ENCODE results near the gene PCDHA4. TPM values are rescaled to one million over a fixed set of nuclear protein-coding genes. Genes with fewer than 3 reads are reported as not detected.

The PCDHA4 gene
- total RNA-seq, result 0.21 and 1.2 TPM in 2 replicates

DNA sequence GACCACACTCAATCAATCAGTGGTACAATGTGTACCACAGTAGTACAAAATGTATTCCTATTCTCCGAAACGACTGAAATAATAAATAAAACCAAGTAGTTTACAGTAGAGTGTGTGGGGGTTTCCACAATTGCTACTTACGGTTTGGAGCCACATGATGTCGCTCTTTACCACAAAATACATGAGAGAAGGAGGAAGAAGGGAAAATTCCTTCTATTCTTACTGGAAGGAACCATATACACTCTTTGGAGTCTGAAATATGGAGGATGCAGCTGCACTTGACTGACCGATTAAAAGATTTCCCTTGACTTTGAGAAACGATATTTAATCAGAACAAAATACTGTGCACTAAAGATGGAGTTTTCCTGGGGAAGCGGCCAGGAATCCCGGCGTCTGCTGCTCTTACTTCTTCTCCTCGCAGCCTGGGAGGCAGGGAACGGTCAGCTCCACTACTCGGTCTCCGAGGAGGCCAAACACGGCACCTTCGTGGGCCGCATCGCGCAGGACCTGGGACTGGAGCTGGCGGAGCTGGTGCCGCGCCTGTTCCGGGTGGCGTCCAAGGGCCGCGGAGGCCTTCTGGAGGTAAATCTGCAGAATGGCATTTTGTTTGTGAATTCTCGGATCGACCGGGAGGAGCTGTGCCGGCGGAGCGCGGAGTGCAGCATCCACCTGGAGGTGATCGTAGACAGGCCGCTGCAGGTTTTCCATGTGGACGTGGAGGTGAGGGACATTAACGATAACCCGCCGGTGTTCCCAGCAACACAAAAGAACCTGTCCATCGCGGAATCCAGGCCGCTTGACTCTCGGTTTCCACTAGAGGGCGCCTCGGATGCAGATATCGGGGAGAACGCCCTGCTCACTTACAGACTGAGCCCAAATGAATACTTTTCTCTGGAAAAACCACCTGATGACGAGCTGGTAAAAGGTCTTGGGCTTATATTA, at the start of gene PCDHA4:
PCDHA4 (plus strand) TSS at position 235 of the 942 bp plus-strand sequence.

DNA sequence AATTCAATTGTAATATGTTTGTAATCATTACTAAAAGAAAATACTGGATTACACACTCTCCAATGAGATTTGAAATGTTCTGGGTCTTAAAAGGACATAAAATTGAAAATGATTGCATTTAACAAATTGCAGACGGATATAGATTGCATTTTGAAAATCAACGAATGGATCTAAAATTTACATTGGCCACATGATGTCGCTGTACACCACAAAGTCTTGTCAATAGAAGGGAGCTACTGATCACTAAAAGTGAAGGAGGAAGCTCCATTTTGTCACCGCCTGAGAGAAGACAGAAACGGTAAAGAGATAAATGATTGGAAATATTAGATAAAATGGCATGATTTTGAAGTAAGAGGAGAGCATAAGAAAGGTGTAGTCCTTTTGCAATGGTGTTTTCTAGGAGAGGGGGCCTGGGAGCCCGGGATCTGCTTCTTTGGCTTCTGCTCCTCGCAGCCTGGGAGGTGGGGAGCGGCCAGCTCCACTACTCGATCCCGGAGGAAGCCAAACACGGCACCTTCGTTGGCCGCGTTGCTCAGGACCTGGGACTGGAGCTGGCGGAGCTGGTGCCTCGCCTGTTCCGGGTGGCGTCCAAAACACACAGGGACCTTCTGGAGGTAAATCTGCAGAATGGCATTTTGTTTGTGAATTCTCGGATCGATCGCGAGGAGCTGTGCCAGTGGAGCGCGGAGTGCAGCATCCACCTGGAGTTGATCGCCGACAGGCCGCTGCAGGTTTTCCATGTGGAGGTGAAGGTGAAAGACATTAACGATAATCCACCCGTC, 20.8 kb upstream of the PCDHA4 start, which contains the start of gene PCDHA1:
PCDHA1 (plus strand) TSS at position 236 of the 782 bp plus-strand sequence.

DNA sequence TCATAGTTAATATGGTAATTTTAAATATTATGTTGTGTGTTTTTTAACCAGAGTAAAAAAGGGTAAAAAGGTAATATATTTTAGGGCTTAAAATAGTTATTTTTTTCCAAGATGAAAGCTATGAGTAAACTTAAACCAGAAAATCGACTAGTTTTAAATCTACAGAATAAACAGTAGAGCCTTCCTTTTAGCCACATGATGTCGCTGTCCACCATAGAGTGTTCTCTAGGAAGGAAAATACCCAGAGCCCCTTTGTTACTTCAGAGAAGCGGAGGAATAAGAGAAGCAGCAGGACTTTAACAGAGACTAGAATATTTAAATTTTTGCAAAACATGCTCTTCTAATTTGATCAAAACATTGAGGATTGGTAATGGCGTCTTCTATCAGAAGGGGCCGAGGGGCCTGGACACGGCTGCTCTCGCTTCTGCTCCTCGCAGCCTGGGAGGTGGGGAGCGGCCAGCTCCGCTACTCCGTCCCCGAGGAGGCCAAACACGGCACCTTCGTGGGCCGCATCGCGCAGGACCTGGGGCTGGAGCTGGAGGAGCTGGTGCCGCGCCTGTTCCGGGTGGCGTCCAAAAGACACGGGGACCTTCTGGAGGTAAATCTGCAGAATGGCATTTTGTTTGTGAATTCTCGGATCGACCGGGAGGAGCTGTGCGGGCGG, 12.1 kb upstream of the PCDHA4 start, which contains the start of gene PCDHA2:
PCDHA2 (plus strand) TSS at position 258 of the 664 bp plus-strand sequence.

DNA sequence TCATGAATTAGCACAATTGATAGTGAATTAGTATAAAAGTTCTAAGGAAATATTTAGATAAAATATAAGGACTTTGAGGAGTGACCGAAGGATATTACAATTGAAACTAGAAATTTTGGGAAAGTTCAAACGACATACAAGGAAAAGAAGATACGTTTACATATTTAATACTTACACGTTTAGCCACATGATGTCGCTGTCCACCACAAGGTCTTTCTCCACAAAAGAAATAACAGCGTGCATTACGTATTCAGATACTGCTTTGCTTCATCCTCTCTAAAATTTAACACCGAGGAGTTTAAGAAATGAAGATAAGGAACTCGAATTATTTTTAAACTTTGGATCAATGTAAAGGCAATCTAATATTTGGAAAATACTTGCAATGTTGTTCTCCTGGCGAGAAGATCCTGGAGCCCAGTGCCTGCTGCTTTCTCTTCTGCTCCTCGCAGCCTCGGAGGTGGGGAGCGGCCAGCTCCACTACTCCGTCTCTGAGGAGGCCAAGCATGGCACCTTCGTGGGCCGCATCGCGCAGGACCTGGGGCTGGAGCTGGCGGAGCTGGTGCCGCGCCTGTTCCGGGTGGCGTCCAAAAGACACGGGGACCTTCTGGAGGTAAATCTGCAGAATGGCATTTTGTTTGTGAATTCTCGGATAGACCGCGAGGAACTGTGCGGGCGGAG, 5.9 kb upstream of the PCDHA4 start, which contains the start of gene PCDHA3:
PCDHA3 (plus strand) TSS at position 242 of the 678 bp plus-strand sequence.

DNA sequence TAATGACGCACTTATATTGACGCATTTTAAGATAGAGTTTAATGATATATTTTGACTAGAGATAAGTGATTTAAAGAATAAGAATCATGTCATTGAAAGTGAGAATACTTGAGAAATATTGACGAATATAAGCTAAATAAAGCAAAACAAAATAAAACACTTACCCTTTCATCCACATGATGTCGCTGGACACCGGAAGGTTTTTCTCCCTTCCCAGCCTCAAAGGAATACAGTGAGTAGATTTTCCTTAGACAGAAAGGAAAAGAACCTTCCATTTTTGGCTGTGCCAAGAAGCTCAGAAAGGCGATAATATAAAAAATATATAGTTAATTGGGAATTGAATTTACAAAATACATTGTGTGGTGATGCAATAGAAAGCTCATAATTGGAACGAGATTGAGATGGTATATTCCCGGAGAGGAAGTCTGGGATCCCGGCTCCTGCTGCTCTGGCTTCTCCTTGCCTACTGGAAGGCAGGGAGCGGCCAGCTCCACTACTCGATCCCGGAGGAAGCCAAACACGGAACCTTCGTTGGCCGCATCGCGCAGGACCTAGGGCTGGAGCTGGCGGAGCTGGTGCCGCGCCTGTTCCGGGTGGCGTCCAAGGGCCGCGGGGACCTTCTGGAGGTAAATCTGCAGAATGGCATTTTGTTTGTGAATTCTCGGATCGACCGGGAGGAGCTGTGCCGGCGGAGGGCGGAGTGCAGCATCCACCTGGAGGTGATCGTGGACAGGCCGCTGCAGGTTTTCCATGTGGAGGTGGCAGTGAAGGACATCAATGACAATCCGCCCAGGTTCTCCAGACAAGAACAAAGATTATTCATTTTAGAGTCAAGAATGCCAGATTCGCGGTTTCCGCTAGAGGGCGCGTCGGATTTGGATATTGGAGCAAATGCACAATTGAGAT, 14.8 kb downstream of the PCDHA4 start, which contains the start of gene PCDHA5:
PCDHA5 (plus strand) TSS at position 239 of the 906 bp plus-strand sequence.

DNA sequence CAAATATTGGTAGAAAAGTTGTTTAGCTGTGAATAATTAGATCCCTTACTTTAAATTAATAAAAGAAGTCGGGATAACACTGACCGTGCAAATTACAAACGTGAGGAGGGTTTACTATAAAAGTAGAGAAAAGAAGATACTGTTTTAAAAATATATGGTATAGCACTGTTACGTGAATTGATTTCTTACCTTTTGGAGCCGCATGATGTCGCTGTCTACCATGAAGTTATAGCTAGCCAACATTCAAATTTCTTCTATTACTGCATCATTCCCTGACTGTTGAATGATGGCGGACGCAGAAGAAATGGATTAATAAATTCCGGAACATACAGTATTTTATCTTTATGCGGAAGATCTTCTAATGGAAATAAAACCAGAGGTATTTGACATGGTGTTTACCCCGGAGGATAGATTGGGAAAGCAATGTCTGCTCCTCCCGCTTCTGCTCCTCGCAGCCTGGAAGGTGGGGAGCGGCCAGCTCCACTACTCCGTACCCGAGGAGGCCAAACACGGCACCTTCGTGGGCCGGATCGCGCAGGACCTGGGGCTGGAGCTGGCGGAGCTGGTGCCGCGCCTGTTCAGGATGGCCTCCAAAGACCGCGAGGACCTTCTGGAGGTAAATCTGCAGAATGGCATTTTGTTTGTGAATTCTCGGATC, 21.0 kb downstream of the PCDHA4 start, which contains the start of gene PCDHA6:
PCDHA6 (plus strand) TSS at position 257 of the 658 bp plus-strand sequence; CDS start at position 389, 132 bp downstream.

DNA sequence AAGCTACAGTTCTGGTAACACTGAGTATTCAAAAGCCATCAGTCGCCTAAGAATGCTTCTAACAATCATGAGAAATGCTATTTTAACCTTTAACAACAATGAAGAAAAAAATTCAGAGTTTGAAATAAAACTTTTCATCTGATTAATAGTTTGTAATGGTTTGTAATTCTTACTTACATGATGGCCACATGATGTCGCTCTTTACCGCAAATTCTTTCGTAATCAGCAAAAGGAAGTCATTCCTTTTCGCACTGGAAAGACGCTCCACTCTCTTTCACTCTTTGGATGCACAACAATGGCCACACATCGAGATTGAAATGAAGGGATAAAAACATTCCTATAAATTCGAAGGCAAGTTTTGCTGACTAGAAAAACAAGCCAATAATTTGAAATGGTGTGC, 27.1 kb downstream of the PCDHA4 start, which contains the start of gene PCDHA7:
PCDHA7 (plus strand) TSS at position 277 of the 400 bp plus-strand sequence; CDS start at position 392, 115 bp downstream.

DNA sequence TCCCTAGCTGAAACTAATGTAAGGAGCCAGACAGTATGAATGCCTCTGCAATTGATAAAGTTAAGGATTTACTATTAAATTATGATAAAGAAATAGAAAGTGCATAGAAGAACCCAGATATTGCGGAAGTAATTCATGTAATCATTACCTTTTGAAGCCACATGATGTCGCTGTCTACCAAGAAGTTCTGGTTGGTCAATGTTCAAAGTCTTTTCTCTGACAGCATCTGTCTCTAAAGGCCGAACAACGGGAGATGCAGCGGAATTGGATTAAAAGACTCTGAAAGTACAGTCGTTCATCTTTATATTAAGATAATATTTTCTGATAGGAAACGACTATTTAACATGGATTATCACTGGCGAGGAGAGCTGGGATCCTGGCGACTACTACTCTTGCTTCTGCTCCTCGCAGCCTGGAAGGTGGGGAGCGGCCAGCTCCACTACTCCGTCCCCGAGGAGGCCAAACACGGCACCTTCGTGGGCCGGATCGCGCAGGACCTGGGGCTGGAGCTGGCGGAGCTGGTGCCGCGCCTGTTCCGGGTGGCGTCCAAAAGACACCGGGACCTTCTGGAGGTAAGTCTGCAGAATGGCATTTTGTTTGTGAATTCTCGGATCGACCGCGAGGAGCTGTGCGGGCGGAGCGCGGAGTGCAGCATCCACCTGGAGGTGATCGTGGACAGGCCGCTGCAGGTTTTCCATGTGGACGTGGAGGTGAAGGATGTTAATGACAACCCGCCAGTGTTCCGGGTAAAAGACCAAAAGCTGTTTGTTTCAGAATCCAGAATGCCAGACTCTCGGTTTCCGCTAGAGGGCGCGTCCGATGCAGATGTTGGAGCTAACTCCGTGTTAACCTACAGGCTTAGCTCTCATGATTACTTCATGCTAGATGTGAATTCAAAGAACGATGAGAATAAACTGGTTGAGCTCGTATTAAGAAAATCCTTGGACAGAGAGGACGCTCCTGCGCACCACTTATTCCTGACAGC, 34.4 kb downstream of the PCDHA4 start, which contains the start of gene PCDHA8:
PCDHA8 (plus strand) TSS at position 210 of the 985 bp plus-strand sequence; CDS start at position 345, 135 bp downstream.

DNA sequence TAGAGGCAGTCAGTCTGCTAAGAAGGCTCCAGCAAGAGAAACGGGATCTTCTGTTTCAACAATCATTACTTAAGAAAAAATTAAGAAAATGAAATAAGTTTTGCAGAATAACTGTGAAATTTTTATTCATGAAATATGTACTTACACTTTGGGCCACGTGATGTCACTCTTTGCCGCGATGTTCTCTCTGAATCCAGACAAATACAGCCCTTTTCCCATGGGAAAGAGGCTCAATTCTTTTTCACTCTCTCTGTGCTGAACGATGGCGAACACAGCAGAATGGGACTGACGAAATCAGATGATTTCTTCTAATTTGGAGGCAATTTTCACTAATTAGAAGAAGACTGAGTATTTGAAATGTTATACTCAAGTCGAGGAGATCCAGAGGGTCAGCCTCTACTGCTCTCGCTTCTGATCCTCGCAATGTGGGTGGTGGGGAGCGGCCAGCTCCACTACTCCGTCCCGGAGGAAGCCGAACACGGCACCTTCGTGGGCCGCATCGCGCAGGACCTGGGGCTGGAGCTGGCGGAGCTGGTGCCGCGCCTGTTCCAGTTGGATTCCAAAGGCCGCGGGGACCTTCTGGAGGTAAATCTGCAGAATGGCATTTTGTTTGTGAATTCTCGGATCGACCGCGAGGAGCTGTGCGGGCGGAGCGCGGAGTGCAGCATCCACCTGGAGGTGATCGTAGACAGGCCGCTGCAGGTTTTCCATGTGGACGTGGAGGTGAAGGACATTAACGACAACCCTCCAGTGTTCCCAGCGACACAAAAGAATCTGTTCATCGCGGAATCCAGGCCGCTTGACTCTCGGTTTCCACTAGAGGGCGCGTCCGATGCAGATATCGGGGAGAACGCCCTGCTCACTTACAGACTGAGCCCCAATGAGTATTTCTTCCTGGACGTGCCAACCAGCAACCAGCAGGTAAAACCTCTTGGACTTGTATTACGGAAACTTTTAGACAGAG, 41.6 kb downstream of the PCDHA4 start, which contains the start of gene PCDHA9:
PCDHA9 (plus strand) TSS at position 244 of the 964 bp plus-strand sequence; CDS start at position 358, 114 bp downstream.

DNA sequence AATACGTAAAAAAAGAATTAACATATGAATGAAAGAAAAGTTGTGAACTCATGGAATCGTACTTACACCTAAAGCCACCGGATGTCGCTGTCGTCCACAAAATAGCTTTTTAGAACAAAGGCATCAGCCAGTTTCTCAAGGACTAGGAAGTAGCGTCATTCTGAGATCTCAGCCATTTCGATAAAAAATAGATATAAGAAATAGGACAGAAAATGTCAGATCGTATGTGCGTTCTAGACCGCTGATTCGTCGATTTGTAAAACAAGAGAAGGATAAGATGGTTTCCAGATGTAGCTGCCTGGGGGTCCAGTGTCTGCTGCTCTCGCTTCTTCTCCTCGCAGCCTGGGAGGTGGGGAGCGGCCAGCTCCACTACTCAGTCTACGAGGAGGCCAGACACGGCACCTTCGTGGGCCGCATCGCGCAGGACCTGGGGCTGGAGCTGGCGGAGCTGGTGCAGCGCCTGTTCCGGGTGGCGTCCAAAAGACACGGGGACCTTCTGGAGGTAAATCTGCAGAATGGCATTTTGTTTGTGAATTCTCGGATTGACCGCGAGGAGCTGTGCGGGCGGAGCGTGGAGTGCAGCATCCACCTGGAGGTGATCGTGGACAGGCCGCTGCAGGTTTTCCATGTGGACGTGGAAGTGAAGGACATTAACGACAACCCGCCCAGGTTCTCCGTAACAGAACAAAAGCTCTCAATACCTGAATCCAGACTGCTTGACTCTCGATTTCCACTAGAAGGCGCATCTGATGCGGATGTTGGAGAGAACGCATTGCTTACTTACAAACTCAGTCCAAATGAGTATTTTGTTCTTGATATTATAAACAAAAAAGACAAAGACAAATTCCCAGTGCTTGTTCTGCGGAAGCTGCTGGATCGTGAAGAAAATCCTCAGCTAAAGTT, 49.2 kb downstream of the PCDHA4 start, which contains the start of gene PCDHA10:
PCDHA10 (plus strand) TSS at position 126 of the 903 bp plus-strand sequence; CDS start at position 278, 152 bp downstream.

Other genes starting within 250 kb of the PCDHA4 start
- gene SRA1, start 249.6 kb upstream of the PCDHA4 start, total RNA-seq, result 16.4 and 34.5 TPM in 2 replicates
- gene APBB3, start 242.5 kb upstream of the PCDHA4 start, total RNA-seq, result 3.2 and 6.0 TPM in 2 replicates
- 10.4 and 16.9 TPM in 2 replicates for gene SLC35A4, start 242.2 kb upstream of the PCDHA4 start, total RNA-seq
- gene CD14, start 173.9 kb upstream of the PCDHA4 start, total RNA-seq, result 1.4 and 6.8 TPM in 2 replicates
- gene TMCO6, start 167.6 kb upstream of the PCDHA4 start, total RNA-seq, result 9.9 and 26.2 TPM in 2 replicates
- 26.5 and 27.9 TPM in 2 replicates for gene NDUFA2, start 159.4 kb upstream of the PCDHA4 start, total RNA-seq
- gene IK, start 159.2 kb upstream of the PCDHA4 start, total RNA-seq, result 62.4 and 66.5 TPM in 2 replicates
- gene WDR55, start 142.2 kb upstream of the PCDHA4 start, total RNA-seq, result 31.5 and 57.8 TPM in 2 replicates
- 0.43 TPM in 1 of 2 replicates, not detected in the other for gene DND1, start 133.5 kb upstream of the PCDHA4 start, total RNA-seq
- 36.7 and 59.8 TPM in 2 replicates for gene HARS1, start 115.7 kb upstream of the PCDHA4 start, total RNA-seq
- gene HARS2, start 115.6 kb upstream of the PCDHA4 start, total RNA-seq, result 30.9 and 45.3 TPM in 2 replicates
- 44.5 and 49.2 TPM in 2 replicates for gene ZMAT2, start 106.6 kb upstream of the PCDHA4 start, total RNA-seq
- gene PCDHA1, start 20.9 kb upstream of the PCDHA4 start, total RNA-seq, result not detected in 2 replicates
- not detected in 2 replicates for gene PCDHA2, start 12.2 kb upstream of the PCDHA4 start, total RNA-seq
- under 0.01 TPM in 2 replicates for gene PCDHA3, start 6.0 kb upstream of the PCDHA4 start, total RNA-seq
- gene PCDHA5, start 14.5 kb downstream of the PCDHA4 start, total RNA-seq, result not detected in 2 replicates
- gene PCDHA6, start 20.9 kb downstream of the PCDHA4 start, total RNA-seq, result 0.43 and 0.48 TPM in 2 replicates
- under 0.01 and 0.48 TPM in 2 replicates for gene PCDHA7, start 27.2 kb downstream of the PCDHA4 start, total RNA-seq
- not detected in 2 replicates for gene PCDHA8, start 34.1 kb downstream of the PCDHA4 start, total RNA-seq
- gene PCDHA9, start 41.3 kb downstream of the PCDHA4 start, total RNA-seq, result under 0.01 TPM in 2 replicates
- gene PCDHA10, start 48.8 kb downstream of the PCDHA4 start, total RNA-seq, result under 0.01 and 0.48 TPM in 2 replicates
- gene PCDHA11, start 61.9 kb downstream of the PCDHA4 start, total RNA-seq, result 0.48 and 1.7 TPM in 2 replicates
- 0.21 and 0.48 TPM in 2 replicates for gene PCDHA12, start 68.2 kb downstream of the PCDHA4 start, total RNA-seq
- 0.24 TPM in 1 of 2 replicates, not detected in the other for gene PCDHA13, start 75.1 kb downstream of the PCDHA4 start, total RNA-seq
- 0.48 and 0.85 TPM in 2 replicates for gene PCDHAC1, start 119.2 kb downstream of the PCDHA4 start, total RNA-seq
- gene PCDHAC2, start 159.4 kb downstream of the PCDHA4 start, total RNA-seq, result 1.9 and 16.0 TPM in 2 replicates
- not detected in 2 replicates for gene PCDHB1, start 244.3 kb downstream of the PCDHA4 start, total RNA-seq